Keratinocyte (primary cell): ENCODE measurements around the gene AFF2.

Source experiments
- EZH2 ChIP-seq: IDR thresholded peaks from one replicate; pipeline ENCODE4 v1.6.1; 2012; ENCODE audit warnings: inconsistent platforms, mild to moderate bottlenecking, low read length, moderate library complexity
- TF ChIP-seq, protein P1 (sequence below), 3 experiments: IDR thresholded peaks in 1 of 3; conservative IDR thresholded peaks in 1 of 3; optimal IDR thresholded peaks in 1 of 3; 2 replicates in 2 of 3; 3 replicates in 1 of 3; pipeline versions ENCODE3 to v1.5.1; 2011; ENCODE audit warnings: low read length in 3 of 3, mild to moderate bottlenecking in 3 of 3, moderate library complexity in 2 of 3, control low read depth in 1 of 3, inconsistent platforms in 1 of 3; ENCODE audit not compliant: insufficient read depth in 2 of 3; ENCODE audit errors: extremely low read depth in 1 of 3

DNA sequence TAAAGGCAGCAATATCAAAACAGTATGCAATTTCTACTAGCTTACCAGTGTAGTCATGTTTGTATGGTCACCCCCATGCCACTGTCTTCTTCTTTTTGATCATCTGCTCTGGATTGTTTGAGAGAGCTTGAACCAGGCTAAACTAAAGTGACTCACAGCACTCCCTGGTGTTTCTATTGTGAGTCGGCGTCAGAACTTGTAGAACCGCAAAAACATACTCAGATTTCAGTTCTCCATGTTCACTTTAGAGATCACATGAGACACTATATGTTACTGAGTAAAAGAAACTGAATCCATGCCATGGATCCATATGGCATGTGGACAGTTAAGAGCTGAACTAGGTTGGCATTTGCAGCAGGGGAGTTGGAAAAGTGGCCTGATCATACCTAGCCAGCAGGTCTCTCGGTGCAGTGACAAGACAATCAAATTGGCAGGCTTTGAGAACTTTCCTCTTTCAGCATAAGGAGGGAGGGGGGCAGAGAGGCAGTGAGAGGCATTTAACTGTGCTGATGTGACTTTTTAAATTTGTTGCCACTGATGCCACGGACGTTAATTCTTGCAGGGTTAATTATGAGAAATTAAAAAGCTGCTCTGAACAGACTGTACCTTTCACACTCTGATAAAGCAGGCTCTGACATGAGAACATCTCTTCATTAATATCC lies 88.4 kb downstream of the AFF2 start:
- TF ChIP-seq, protein P1, sequence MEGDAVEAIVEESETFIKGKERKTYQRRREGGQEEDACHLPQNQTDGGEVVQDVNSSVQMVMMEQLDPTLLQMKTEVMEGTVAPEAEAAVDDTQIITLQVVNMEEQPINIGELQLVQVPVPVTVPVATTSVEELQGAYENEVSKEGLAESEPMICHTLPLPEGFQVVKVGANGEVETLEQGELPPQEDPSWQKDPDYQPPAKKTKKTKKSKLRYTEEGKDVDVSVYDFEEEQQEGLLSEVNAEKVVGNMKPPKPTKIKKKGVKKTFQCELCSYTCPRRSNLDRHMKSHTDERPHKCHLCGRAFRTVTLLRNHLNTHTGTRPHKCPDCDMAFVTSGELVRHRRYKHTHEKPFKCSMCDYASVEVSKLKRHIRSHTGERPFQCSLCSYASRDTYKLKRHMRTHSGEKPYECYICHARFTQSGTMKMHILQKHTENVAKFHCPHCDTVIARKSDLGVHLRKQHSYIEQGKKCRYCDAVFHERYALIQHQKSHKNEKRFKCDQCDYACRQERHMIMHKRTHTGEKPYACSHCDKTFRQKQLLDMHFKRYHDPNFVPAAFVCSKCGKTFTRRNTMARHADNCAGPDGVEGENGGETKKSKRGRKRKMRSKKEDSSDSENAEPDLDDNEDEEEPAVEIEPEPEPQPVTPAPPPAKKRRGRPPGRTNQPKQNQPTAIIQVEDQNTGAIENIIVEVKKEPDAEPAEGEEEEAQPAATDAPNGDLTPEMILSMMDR (optimal IDR thresholded peaks at IDR 0.05 in 1 of 3, IDR thresholded peaks at IDR 0.05 in 1 of 3, conservative IDR thresholded peaks at IDR 0.05 in 1 of 3; ENCODE audit: extremely low read depth in 1 of 3, insufficient read depth in 2 of 3, low read length in 3 of 3), result no peak
- TF ChIP-seq EZH2, result no peak
